ENCODE data around the gene VIPR2.
"Not testable (repeated sequence)": the region's sequence is repeated elsewhere in the genome, so short reads cannot be mapped to it uniquely, and the experiment has no call there.

Gene VIPR2

GRCh38 chr7:159139202-159139601 lies 5.5 kb downstream of the VIPR2 start:
- no peak for DNase-seq (ENCODE audit: low spot score)

GRCh38 chr7:159138508-159138907 lies 6.2 kb downstream of the VIPR2 start:
- DNase-seq (ENCODE audit: low spot score) = no peak

GRCh38 chr7:159137906-159138305 lies 6.8 kb downstream of the VIPR2 start:
- DNase-seq (ENCODE audit: low spot score) = no peak

- no peak for DNase-seq (ENCODE audit: low spot score)
Measured at GRCh38 chr7:159136846-159137245, 7.8 kb downstream of the VIPR2 start.

- DNase-seq (ENCODE audit: low spot score) = no peak
Measured at GRCh38 chr7:159136442-159136841, 8.2 kb downstream of the VIPR2 start.

- no peak for DNase-seq (ENCODE audit: low spot score)
Measured at GRCh38 chr7:159136013-159136412, 8.7 kb downstream of the VIPR2 start.

- DNase-seq (ENCODE audit: low spot score) = not testable (repeated sequence)
Measured at GRCh38 chr7:159132670-159133443, 11.8 kb downstream of the VIPR2 start.

GRCh38 chr7:159130820-159131219 lies 13.8 kb downstream of the VIPR2 start:
- DNase-seq (ENCODE audit: low spot score) = no peak

- DNase-seq (ENCODE audit: low spot score) = no peak
Measured at GRCh38 chr7:159130199-159130775, 14.4 kb downstream of the VIPR2 start.

- no peak for DNase-seq (ENCODE audit: low spot score)
Measured at GRCh38 chr7:159128767-159129166, 15.9 kb downstream of the VIPR2 start.

- no peak for DNase-seq (ENCODE audit: low spot score)
Measured at GRCh38 chr7:159127691-159128642, 16.7 kb downstream of the VIPR2 start.

GRCh38 chr7:159126311-159127260 lies 18.1 kb downstream of the VIPR2 start:
- no peak for DNase-seq (ENCODE audit: low spot score)

- DNase-seq (ENCODE audit: low spot score) = no peak
Measured at GRCh38 chr7:159125955-159126270, 18.8 kb downstream of the VIPR2 start.

GRCh38 chr7:159125104-159125954 lies 19.3 kb downstream of the VIPR2 start:
- DNase-seq (ENCODE audit: low spot score) = no peak

GRCh38 chr7:159123793-159124192 lies 20.9 kb downstream of the VIPR2 start:
- not testable (repeated sequence) for DNase-seq (ENCODE audit: low spot score)

- DNase-seq (ENCODE audit: low spot score) = not testable (repeated sequence)
Measured at GRCh38 chr7:159123294-159123693, 21.4 kb downstream of the VIPR2 start.

GRCh38 chr7:159122276-159122675 lies 22.4 kb downstream of the VIPR2 start:
- DNase-seq (ENCODE audit: low spot score) = no peak

GRCh38 chr7:159121476-159121875 lies 23.2 kb downstream of the VIPR2 start:
- DNase-seq (ENCODE audit: low spot score) = no peak

- DNase-seq (ENCODE audit: low spot score) = no peak
Measured at GRCh38 chr7:159121068-159121467, 23.6 kb downstream of the VIPR2 start.

- DNase-seq (ENCODE audit: low spot score) = no peak
Measured at GRCh38 chr7:159120540-159120919, 24.1 kb downstream of the VIPR2 start.
